HG03457 (cell line): ENCODE measurements around the gene PHACTR1.
A peak's percentile ranks its signal among the peaks of the same experiment; 100 is the strongest.

Source experiments
- ATAC-seq: cut with Tn5 transposase; IDR thresholded peaks from one replicate; pipeline ENCODE4 v1.9.1; 2021; ENCODE audit warnings: moderate number of reproducible peaks; ENCODE audit not compliant: unreplicated experiment

Gene PHACTR1

DNA sequence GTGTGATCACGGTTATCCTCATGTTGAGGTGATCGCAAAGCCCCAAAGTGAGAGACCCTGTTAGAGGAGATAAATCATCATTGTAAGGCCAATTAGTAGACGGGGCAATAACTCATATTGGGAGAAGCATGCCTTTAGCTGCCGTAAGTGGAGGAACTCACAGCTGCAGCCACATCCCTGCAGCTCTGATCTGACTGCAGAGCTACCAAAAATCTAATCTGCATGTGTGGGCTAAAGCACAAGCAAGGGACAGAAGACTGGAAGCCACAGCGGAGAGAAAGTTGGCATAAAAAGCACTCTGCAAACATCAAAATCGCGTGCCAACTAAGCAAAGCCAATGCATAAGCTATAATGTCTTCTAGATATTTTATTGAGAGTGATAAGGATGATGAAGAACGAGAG, 532.0 kb downstream of the PHACTR1 start:
- ATAC-seq, result no peak

DNA sequence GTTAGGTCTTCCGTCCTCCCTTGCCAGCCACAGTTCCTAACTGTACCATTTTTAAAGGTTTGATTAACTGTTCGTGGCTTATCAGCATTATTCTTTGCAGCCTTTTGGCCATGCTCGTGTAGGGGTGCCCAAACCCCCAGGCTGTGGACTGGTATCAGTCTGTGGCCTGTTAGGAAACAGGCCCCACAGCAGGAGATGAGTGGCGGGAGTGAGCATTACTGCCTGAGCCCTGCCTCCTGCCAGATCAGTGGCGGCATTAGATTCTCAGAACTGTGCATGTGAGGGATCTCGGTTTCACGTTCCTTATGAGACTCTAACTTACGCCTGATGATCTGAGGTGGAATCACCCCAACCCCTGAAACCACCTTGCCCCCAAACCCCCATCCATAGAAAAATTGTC, 532.4 kb downstream of the PHACTR1 start:
- no peak for ATAC-seq

DNA sequence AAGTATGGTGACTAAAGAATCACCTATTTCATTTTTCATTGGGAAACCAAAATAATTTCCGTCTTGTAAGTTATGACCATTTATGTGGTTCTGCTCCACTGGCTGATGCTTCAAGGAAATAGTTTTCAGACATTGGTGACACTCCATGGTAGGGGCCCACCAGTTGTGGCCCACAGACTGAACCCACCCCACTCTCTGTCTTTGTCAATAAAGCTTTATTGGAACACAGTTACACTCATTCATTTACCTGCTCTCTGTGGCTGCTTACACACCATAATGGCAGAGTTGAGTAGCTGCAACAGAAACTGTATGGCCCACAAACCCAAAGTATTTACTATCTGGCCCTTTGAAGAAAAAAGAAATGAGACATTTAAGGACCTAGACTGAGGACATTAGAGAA, 533.2 kb downstream of the PHACTR1 start:
- ATAC-seq, result no peak

DNA sequence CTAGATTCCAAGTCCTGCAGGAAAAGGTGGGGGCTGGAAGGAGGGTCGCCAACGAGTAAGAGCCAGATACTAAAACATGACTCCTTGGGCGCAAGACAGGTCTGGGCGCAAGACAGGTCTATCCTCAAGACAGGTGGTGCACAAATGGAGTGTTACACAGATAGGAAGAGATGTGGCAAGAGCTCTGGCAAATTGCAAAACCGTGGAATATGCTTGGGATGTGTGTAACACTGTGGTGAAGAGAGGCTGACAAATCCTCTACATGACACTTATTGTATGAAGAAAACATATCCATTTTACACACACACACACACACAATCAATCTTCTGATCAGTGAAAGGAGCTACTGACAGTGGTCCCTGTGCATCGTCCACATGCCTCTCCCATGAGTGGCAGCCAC, 534.1 kb downstream of the PHACTR1 start:
- ATAC-seq, result no peak

DNA sequence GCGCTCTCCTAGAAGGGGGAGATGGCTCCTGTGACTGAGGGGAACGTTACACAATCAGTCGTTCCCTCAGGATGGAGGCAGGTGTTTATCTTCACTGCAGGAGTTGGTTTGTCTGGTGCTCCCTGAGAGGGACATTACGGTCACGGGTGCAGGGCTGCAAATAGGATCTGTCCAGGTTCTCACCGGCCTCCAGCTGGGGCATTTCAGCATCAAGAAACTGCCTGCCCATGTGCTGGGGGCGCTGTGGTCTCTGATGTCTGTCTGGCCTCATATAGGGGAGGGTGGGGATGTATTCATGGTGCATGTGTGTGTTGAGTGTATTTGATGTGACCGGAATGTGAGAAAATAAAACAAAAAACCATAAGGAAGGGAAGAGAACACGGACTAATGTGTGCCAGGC, 534.7 kb downstream of the PHACTR1 start:
- ATAC-seq, result no peak

DNA sequence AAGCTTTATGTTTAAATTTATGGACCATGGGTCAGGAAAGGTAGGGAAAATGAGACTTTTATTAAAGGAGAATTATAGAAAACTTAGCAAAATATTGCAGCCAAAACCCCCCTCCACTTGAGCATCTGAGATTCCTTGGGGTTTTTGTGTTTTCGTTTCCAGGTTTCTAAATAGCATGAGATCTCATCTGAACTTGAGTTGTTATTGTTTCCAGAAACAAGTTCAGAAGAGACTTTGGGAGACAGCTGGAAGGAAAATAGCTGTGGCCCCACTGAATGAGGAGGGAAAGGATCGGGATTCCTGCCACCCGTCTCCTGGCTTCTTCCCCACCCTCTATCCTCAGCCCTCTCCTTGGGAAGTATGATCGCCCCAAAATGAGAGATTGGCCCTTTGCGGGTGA, 536.2 kb downstream of the PHACTR1 start:
- ATAC-seq, result no peak

DNA sequence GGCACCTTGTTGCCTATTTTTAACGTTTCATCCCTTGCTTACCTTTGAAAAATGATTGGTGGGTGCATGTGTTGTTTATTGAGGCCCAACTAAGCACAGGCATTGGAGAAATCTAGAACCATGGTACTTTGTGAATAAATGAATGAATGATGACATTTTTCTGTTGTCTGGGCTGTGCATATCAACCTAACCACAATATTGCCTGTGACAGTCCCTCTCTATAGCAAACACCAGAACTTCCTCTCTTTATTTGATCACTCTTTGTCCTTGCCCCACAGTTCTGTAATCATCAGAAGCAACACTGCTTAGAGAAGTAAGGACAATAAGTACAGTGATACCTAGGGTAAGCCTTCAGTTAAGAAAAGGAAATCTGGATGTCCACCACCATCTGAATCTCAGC, 536.7 kb downstream of the PHACTR1 start:
- ATAC-seq, result no peak

DNA sequence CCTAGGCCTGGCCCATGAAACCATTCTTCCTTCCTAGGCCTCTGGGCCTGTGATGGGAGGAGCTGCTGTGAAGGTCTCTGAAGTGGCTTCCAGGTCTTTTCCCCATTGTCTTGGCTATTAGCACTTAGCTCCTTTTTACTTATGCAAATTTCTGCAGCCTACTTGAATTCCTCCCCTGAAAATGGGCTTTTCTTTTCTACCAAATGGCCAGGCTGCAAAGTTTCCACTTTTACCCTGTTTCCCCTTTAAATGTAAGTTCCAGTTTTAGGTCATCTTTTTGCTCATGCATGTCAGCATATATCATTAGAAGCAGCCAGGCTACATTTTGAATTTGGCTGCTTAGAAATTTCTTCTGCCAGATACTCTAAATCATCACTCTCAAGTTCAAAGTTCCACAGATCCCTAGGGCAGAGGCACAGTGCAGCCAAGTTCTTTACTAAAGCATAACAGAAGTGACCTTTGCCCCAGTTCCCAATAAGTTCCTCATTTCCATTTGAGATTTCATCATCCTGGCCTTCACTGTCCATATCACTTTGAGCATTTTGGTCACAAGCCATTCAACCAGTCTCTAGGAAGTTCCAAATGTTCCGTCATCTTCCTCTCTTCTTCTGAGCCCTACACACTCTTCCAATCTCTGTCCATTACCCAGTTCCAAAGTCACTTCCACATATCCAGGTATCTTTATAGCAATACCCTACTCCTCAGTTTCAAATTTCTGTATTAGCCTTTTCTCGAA, 539.9 kb downstream of the PHACTR1 start:
- no peak for ATAC-seq

DNA sequence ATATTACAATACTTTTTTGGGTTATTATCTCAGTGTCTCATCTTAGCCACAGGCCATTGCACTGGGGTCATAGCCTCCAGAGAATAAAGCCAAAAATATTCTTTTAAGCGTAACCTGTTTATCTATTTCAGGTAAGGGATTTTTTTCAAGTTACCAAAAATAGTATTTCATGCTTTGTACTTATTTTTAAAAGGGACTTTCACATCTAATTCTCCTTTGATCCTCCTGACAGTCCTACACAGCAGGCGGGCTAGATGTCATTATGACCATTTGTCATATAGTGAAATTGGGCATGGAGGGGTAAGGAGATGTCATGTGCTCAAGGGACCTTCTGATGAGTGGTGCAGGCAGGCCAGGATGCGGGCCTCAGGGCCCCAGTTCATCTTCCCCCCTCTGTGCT, 542.8 kb downstream of the PHACTR1 start:
- ATAC-seq, result no peak

DNA sequence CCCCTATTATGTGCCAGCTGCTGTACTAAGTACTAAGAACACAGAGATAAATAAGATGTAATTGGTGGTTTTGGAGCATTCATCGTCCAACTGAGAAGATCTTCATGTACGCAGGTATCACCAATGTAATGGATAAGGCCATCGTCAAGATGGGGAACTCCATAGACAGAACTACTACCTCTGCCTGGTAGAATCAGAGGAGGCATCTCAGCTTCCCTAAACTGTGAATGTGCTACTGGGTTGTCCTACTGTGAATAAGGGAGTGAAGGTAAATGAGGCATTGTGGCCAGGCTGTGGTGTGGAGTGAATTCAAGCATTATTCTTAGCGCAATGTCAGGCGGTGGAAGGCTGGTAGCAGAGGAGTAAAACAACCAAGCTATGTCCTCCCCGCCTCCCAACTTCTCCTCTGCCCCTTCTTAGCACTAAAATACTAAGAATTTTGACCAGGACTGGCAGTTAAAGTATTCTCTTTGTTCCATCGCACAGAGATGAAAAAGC, 543.6 kb downstream of the PHACTR1 start:
- no peak for ATAC-seq

DNA sequence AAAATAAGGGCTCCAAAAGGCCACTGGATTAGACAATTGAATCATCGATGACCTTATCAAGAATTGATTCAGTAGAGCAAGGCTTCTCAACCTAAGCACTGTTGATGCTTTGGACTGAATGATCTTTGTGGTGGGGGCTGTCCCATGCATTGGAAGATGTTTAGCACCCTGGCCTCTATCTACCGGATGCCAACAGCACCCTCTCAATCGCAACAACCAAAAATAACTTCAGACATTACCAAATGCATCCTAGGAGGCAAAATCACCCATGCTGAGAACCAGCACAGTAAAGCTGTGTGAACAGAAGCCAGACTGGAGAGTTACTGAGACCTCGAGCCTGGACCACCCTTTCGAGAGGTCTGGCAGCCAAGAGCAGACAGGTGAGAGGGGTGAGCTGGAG, 544.3 kb downstream of the PHACTR1 start:
- ATAC-seq, result no peak

DNA sequence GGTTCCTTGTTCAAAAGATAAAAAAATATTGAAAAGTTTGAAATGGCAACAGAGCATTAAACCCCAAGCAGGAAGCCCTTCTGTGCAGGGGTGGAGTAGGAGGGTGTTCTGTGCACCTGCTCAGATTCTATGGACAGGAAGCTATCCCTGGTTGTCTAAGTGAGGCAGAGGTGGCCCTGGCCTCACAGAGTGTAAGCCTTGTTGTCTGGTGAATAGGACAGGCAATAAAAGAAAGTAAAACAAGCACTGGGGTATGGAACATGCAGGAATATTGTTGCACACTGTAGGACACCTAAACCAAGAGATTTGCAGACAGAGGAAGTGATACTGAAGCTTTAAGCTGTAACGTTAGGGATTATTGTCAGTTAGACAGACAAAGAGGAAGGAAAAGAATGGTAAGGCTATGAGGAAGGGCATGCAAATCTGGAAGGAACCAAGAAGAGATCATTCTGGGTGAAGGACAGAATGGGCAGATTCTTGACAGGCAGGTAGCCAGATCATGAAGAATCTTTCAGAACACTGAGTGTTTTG, 545.0 kb downstream of the PHACTR1 start:
- peak; percentile 60 for ATAC-seq

DNA sequence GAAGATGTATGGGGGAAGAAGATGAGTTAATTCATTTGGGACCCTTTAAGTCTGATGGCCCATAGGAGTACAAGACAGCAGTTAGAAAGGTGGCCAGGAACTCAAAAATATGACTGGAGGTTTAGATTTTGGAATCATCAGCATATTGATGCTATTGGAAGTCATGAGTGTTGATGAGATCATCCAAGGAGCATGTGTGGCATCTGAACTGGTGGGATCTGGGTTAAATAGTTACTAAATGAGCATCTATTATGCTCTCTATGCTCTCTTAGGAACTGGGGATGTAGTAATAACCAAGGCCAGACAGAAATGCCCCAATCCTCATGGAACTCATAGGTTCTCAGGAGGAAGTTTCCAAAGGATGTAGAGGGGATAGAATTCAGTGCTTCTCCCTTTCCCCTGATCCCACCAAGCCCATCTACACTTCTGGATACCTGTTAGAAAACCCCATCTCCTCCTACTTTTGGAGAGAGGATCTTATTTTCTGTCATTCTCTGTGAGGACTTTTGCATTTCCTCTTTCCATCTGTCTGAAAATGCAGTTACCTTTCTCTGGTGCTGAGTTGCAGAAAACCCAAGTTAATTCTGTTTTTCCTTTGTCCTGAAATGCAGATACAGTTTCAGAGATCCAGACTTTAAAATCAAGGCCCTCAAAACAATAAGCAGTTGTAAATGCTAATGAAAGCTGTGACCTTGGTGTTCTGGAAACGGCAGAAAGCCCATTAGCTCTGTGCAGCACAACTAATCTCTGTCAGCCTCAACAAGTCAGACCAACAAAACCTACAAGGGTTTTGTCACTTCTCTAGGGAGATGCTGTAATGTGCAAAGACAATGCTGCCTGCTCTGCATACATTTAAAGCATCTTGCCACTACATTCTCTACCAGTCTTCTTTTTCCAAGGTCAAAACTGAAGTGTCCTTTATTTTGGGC, 546.0 kb downstream of the PHACTR1 start:
- no peak for ATAC-seq

DNA sequence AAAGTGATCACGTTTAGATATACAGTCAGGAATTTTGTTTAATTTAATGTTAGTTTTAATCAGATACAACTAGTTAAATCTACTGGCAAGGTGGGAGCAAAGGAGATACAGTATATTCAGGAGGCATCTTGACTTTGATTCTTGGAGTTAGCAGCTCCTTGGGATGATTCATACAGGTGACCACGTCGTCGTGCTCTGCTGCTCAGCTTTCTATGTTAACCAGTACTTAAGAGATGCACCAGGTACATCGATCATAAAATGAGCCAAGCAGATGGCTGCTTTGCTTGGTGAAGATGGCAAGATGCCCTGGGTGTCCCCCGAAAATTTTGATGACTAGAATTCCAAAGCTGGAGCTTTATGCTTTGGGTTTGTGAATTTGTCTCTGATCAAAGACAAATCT, 547.1 kb downstream of the PHACTR1 start:
- no peak for ATAC-seq

DNA sequence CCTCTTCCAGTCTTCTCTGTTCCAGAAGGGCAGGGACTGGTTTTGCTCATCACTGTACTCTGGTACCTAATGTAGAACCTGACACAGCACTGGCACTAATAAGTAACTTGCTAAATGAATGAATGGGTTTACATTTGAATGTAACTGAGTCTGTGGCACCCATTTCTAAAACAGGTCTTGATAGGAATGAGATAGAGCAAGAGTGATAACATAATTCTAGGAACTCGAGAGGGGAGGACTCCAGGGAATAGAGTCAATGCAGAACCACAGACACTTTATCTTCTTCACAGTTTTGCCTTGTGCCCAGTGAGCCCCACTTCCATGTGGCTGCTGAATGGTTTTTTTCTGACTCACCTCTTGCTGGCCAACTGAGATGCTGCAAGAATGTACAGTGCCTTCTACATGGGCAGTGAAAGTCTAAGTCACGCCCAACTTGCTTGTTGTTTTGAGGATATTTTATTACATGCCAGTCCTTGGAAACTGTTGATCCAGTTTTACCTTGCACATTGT, 550.6 kb downstream of the PHACTR1 start:
- no peak for ATAC-seq

DNA sequence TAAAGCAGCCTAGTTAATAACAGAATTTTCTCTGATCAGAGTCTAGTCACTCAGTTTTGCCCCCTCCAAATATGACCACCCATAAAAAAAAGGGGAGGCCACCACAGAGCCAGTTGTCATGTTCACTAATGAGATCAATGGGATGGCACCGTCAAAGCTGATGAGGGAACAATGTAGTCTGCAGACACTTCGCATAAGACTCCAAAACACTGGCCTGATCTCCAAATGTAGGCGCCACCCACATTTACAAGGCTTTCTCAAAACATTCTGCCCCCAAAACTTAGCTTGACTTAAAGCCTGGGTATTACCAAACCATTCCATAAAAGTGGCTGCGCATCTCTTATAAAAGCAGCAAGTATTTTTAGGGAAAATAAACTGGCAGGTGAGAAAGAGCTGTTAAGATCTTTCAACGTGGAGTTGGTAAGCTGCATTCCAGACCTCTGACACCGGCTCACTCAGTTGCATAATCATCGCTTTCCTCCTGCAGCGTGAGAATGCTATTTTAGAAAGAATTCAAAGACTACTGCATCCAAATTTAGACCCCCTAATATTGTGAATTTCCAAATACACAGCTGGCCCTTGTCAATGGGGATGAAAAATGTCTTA, 552.4 kb downstream of the PHACTR1 start:
- no peak for ATAC-seq

DNA sequence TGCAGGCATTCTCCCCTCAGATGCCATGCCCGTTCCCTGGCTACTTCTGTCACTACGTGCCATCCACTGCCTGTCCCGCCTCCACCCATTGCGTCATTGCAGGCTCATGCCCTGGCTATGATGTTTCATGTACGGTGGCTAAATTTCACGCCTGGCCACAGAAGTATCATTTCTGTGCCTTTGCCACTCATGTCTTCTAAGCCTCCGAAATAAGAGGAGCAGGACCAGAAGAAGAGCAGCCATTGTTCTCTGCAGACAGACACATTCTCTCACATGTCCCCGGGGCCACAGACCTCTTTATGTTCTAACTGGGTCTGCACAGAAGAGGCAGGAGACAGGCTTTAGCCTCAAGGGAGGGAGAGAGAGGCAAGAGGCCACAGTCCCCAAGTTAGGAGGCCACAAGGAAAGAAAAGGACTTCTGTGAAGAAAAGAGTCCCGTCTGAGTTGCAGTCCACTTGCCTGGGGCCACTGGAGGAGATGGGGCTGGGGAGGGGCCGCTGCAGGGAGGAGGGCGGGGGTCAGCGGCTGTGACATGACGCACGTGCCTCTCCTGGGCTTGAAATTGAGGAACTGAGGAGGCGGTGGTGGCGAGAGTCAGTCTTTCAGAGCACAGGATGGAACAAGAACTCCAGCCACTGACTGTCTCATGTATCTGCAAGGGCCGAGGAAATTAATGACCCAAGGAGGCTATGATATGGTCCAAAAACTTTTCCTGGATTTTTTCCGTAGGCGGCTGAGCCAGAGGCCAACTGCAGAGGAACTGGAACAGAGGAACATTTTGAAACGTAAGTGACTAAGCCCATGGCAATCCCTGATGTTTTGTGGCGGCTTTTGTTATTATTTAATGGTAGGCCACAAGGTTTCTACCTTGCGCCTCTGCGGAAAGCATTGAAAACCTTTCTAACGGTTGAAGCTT, 555.8 kb downstream of the PHACTR1 start:
- peak; percentile 47 for ATAC-seq

DNA sequence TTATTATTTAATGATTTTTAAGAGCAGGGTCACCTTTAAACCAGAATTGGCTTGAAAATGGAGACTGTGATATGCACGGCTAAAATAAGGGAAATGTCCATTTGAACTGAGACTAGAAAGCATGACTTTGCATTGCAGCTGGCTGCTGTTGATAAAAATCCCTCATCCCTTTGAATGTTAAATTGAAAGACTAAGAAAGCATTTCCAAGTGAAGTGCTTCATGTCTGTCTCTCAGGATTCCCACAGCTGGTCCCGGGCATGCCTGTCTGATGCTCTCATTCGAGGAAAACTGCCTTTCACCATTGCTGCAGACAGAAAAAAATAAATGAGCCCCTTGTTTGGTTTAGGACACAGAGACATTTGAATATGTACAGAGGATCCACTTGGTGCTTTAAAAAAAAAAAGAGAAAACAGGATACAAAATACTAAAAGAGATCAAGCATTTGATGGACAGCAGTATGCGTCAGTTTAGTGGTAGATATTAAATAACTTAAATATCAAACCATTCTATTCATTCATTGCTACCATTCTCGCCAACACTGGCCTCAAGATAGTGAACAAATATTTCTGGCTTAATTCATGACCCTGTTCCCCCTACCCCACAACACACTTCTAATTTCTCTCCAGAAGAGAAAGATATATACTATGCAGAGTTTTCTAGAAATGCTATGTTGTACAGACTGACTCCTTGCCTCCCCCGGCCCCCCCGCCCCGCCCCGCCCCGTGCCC, 556.8 kb downstream of the PHACTR1 start:
- no peak for ATAC-seq

DNA sequence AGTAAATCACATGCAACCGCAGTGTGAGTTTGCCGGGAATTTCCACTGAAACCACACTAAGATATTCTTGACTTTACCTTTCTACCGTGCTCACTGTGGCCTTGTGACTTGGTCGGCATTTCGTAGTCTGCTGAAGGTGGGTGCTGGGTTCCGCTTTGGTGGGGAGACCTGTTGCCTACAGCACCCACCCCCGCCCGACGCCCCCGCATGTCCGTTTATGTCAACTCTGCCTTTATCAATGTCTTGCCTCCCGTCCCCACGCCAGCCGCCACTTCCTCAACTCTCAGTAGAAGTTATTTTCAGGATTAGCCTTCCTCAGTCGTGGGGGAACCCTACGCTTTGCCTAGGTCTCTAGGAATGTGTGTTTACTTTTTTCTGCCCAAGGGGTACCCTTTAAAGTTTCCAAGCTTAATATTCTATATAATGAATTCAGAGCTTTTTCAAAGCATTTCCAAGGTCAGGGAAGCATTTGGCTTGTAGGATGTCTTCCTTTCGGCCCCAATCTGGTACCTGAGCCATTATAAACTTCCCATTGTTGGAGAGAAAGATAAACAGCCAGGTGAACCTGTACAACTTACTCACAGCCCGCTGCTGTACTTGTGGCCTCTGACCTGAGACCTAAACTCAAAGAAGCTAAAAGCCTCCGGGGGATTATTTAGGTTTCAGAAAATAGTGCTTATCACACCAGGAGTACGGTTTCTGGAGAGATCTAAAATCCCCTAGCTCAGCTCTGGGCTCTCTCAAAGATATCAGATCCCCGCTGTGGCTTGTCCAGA, 557.6 kb downstream of the PHACTR1 start:
- ATAC-seq, result peak; percentile 42
